ENCODE results near the gene COPB2. TPM values are rescaled to one million over a fixed set of nuclear protein-coding genes. Genes with fewer than 3 reads are reported as not detected.
"Not testable (repeated sequence)": the region's sequence is repeated elsewhere in the genome, so short reads cannot be mapped to it uniquely, and the experiment has no call there.

Gene COPB2
- total RNA-seq, 1 experiment from 2014 or later = 156 TPM

DNA sequence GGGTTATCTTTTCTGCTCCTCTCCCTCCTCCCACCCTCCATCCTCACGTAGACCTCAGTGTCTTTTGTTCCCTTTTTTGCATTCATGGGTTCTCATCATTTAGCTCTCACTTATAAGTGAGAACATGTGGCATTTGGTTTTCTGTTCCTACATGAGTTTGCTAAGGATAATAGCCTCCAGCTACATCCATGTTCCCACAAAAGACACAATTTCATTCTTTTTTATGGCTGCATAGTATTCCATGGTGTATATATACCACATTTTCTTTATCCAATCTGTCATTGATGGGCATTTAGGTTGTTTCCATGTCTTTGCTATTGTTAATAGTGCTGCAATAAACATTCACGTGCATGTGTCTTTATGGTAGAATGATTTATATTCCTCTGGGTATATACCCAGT lies 11.7 kb upstream of the COPB2 start:
- not testable (repeated sequence) for H3K4me3 ChIP-seq; H3K36me3 ChIP-seq; H3K9me3 ChIP-seq (replicated peaks); H3K27ac ChIP-seq; H3K4me1 ChIP-seq; H3K27me3 ChIP-seq; DNase-seq

GRCh38 chr3:139396707-139397106 lies 7.3 kb upstream of the COPB2 start:
- H3K27ac ChIP-seq = no peak overlapping the region
- DNase-seq = no peak
- H3K9me3 ChIP-seq (replicated peaks) = peaks cover 4% of the 10 kb centered on the region
- no peaks in the 10 kb centered on the region for H3K36me3 ChIP-seq
- H3K27me3 ChIP-seq = no peaks in the 10 kb centered on the region
- no peak overlapping the region for H3K4me3 ChIP-seq
- H3K4me1 ChIP-seq = no peaks in the 10 kb centered on the region

DNA sequence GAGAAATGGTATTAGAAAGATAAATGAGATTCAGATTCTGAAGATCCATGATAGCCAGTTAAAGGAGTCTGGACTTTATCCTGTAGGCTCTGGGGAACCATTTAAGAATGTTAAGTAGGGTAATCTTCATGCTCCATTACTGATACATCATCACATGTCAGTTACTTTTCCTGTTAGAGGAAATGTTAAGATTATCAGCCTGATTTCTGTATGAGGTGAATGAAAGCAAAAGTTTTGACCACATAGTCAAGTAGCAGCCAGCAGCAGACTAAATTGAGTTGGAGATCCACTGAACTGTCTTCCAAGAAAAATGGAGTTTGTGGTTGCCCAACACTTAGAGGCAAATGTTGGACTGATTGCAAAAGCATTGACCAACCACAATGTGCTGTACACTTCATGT lies 4.7 kb upstream of the COPB2 start:
- no peak overlapping the region for H3K27ac ChIP-seq
- no peak for DNase-seq
- H3K36me3 ChIP-seq = no peaks in the 10 kb centered on the region
- H3K4me3 ChIP-seq = no peak overlapping the region
- no peaks in the 10 kb centered on the region for H3K4me1 ChIP-seq
- no peaks in the 10 kb centered on the region for H3K9me3 ChIP-seq (replicated peaks)
- H3K27me3 ChIP-seq = no peaks in the 10 kb centered on the region

GRCh38 chr3:139388821-139389551 lies 461 bp downstream of the COPB2 start:
- Histone ChIP-seq H3K27me3 (no peaks in the 10 kb centered on the region), H3K9me3 (replicated peaks) (no peaks in the 10 kb centered on the region), H3K4me1 (no peaks in the 10 kb centered on the region), H3K4me3 (peak overlapping the region; percentile 87), H3K36me3 (no peaks in the 10 kb centered on the region), H3K27ac (peak overlapping the region; percentile 74)
- DNase-seq = no peak

DNA sequence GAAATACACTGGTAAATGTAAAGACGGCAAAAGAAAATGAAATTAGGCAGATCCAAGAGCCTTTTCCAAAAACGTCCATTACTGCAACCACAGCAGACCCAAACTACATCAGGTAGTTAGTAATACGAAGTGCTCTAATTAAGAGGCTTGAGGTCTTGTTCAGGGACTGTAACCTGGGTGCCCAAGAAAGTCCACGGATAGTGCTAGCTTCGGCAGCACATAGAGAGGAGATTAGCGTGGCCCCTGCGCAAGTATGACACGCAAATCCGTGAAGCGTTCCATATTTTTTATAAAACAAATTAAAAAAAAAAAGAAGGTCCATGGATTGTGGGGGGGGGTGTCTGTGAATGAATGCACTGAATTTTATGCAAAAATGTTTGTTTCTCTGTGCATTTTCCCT lies 1.4 kb downstream of the COPB2 start:
- no peak overlapping the region for H3K4me3 ChIP-seq
- no peaks in the 10 kb centered on the region for H3K9me3 ChIP-seq (replicated peaks)
- no peak for DNase-seq

GRCh38 chr3:139382291-139382690 lies 7.2 kb downstream of the COPB2 start:
- not testable (repeated sequence) for H3K27ac ChIP-seq; DNase-seq; H3K9me3 ChIP-seq (replicated peaks); H3K4me3 ChIP-seq; H3K27me3 ChIP-seq; H3K4me1 ChIP-seq
- peaks cover 44% of the 10 kb centered on the region for H3K36me3 ChIP-seq

More for the DNA sequence above, 1.4 kb downstream of the COPB2 start:
- H3K36me3 ChIP-seq = peaks cover 4% of the 10 kb centered on the region
- H3K4me1 ChIP-seq = no peaks in the 10 kb centered on the region
- no peaks in the 10 kb centered on the region for H3K27me3 ChIP-seq
- H3K27ac ChIP-seq = no peak overlapping the region

- Histone ChIP-seq H3K36me3 (peaks cover 60% of the 10 kb centered on the region), H3K27me3 (no peaks in the 10 kb centered on the region), H3K9me3 (replicated peaks) (no peaks in the 10 kb centered on the region), H3K4me1 (no peaks in the 10 kb centered on the region), H3K27ac (no peak overlapping the region), H3K4me3 (no peak overlapping the region)
- no peak for DNase-seq
Observed at GRCh38 chr3:139380575-139380974, 8.9 kb downstream of the COPB2 start.

DNA sequence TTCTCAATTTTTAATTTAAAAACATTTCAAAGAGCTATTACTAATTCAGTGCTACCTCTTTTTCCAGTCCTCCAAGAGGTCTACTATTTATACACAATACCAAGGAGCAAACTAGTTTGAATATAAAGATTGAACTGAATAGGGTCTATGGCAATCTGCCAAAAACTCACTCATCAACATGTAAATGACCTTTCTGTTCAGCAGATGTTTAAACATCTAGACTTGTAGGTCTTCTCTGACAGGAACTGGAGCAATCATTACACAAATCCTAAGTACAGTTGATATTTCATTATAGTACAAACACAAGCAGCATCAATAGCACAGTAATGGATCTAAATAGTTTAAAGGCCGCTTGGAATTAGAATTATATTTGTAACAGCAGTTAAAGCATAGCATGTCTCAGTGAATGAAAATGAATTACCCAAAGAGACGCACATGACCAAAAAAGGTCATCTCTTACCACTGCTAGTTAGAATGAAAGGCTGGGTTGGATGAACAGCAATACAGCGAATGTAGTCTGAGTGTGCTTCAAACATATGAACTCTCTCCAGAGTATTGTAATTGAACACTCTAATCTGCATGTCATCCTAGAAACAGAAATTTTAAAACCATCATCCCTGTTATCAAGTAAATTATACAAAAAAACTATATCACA lies 10.7 kb downstream of the COPB2 start:
- Histone ChIP-seq H3K27me3 (no peaks in the 10 kb centered on the region), H3K4me1 (no peaks in the 10 kb centered on the region), H3K4me3 (no peak overlapping the region), H3K27ac (no peak overlapping the region), H3K9me3 (replicated peaks) (no peaks in the 10 kb centered on the region), H3K36me3 (peaks cover 79% of the 10 kb centered on the region)
- DNase-seq = peak in 1 of 2 experiments; percentile 28

- no peaks in the 10 kb centered on the region for H3K4me1 ChIP-seq
- DNase-seq = no peak
- no peak overlapping the region for H3K27ac ChIP-seq
- no peaks in the 10 kb centered on the region for H3K9me3 ChIP-seq (replicated peaks)
- peaks cover 81% of the 10 kb centered on the region for H3K36me3 ChIP-seq
- no peaks in the 10 kb centered on the region for H3K27me3 ChIP-seq
- H3K4me3 ChIP-seq = no peak overlapping the region
Observed at GRCh38 chr3:139377378-139377777, 12.1 kb downstream of the COPB2 start.

GRCh38 chr3:139374099-139374498 lies 15.3 kb downstream of the COPB2 start:
- H3K36me3 ChIP-seq = peaks cover 98% of the 10 kb centered on the region
- no peaks in the 10 kb centered on the region for H3K4me1 ChIP-seq
- no peaks in the 10 kb centered on the region for H3K9me3 ChIP-seq (replicated peaks)
- no peak overlapping the region for H3K4me3 ChIP-seq
- no peak overlapping the region for H3K27ac ChIP-seq
- H3K27me3 ChIP-seq = no peaks in the 10 kb centered on the region
- no peak for DNase-seq

DNA sequence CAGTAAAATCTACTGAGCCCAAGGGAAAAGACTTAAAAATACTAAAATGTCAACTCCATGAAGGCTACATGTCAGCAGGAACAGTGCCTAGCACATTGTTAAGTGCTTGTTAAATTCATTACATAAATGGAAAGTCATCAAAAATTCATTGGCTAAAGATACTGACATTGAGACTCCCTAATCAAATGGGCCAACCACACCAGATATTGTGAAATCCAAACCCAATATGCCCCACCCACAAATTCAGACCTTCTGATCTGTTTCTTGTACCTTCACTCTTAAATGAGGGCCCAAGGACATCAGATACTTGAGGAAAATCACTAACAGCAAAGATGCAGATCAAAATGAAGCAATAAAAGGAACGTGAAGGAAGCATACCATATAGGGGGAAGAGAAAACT lies 24.9 kb downstream of the COPB2 start:
- Histone ChIP-seq H3K4me1 (no peaks in the 10 kb centered on the region; the same call in 1 of the 2 replicates), H3K9me3 (replicated peaks) (no peaks in the 10 kb centered on the region), H3K36me3 (peaks cover 93% of the 10 kb centered on the region), H3K27me3 (no peaks in the 10 kb centered on the region), H3K27ac (no peak overlapping the region), H3K4me3 (no peak overlapping the region)
- no peak for DNase-seq

- no peaks in the 10 kb centered on the region for H3K9me3 ChIP-seq (replicated peaks)
- peaks cover 97% of the 10 kb centered on the region for H3K36me3 ChIP-seq
- no peaks in the 10 kb centered on the region for H3K27me3 ChIP-seq
- H3K27ac ChIP-seq = no peak overlapping the region
- no peak overlapping the region for H3K4me3 ChIP-seq
- H3K4me1 ChIP-seq = no peaks in the 10 kb centered on the region; the same call in 1 of the 2 replicates
- DNase-seq = no peak
Observed at GRCh38 chr3:139361276-139361675, 28.2 kb downstream of the COPB2 start.

DNA sequence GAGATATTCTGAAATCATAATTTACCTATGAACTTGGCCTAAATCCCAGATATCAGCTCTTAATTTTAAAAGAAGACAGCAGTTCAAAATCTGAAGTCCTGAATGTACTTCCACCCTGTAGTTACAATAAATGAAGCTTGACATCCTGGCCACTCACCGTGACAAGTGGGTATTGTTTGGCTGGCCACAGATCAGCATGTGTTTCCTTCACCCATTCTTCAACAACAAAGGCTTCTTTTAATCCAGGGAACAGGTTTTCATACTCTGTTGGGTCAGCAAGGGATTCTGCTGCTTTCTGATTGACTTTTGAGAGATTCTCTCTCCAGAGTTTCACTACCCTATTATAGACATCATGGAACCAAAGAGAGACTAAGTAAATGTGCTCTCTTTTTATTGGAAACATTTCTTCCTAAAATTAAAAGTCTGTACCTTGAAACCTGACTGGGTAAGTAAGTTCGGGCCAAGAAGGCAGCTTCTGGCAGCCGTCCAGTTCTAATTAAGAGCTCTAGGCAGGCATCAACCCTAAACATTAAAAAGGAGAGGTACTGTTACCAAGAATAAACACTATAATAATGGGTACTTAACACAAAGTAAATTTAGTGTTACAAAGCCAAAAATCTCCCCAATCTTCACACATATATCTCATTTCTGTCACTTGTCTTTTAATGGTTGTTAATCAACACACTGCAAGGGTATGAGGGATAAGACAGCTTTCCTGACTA lies 30.4 kb downstream of the COPB2 start:
- DNase-seq = peak in 1 of 2 experiments; percentile 43
- no peaks in the 10 kb centered on the region; the same call in 1 of the 2 replicates for H3K4me1 ChIP-seq
- H3K27ac ChIP-seq = no peak overlapping the region
- no peak overlapping the region for H3K4me3 ChIP-seq
- H3K27me3 ChIP-seq = no peaks in the 10 kb centered on the region
- H3K9me3 ChIP-seq (replicated peaks) = no peaks in the 10 kb centered on the region
- H3K36me3 ChIP-seq = peaks cover 96% of the 10 kb centered on the region

DNA sequence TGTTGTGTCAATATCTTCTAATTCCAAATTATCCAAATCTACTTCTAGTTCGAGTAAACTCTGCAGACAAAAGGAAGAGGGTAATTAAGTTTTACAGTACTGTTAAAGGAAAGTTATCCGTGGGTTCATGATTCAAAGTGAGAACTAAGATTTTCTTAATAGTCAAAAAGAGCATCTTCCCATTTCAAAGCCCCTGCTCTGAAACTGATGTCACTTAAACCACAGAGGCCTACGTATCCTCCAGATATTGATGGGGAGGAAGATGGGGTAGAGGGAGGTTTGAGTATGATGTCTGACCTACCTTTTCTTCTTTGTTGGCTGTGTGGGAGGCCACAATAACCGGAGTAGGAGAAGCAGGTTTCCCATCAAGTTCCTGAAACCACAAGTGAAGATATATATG lies 31.5 kb downstream of the COPB2 start:
- Histone ChIP-seq H3K4me3 (no peak overlapping the region), H3K27ac (no peak overlapping the region), H3K9me3 (replicated peaks) (no peaks in the 10 kb centered on the region), H3K27me3 (no peaks in the 10 kb centered on the region), H3K36me3 (peaks cover 97% of the 10 kb centered on the region), H3K4me1 (no peaks in the 10 kb centered on the region; the same call in 1 of the 2 replicates)
- no peak for DNase-seq

DNA sequence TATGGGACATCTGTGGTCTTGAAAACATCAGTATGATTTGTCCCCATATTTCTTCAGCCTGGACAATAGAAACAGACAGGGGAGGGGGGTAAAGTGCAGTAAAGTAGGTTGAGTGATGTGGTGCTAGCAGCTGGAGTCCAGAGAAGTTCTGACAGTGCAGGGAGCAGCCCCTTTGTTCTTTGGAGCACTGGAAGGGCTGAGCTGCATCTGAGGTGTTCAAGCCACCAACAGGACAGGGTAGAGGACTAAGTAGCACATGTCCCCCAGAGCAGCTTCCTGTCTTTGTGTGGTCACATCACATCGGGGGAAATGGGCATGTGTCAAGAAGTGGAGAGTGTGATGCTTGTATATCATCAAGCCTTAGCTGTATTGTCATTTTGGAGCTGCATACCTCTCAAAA lies 33.6 kb downstream of the COPB2 start:
- DNase-seq = no peak
- H3K36me3 ChIP-seq = peaks cover 95% of the 10 kb centered on the region
- no peak overlapping the region for H3K27ac ChIP-seq
- no peak overlapping the region for H3K4me3 ChIP-seq
- no peaks in the 10 kb centered on the region; the same call in 1 of the 2 replicates for H3K4me1 ChIP-seq
- no peaks in the 10 kb centered on the region for H3K9me3 ChIP-seq (replicated peaks)
- H3K27me3 ChIP-seq = no peaks in the 10 kb centered on the region
